Tibial nerve (tissue), 4 donors: Measurements from ENCODE around the gene STAM. TPM values are rescaled to one million over a fixed set of nuclear protein-coding genes. Genes with fewer than 3 reads are reported as not detected.

Experiments used
- DNase-seq, 2 donors: peaks; one replicate each; pipeline ENCODE4 v3.0.0-alpha.2; 2019; ENCODE audit warnings: low spot score in 2 of 2
- H3K27ac ChIP-seq, 4 donors: fragments of 200-600 bp; sonication (generic) in 3 of 4; one replicate each; pipeline ENCODE4 v1.5.1; 2017 to 2019; ENCODE audit warnings: mild to moderate bottlenecking in 1 of 4
- H3K27me3 ChIP-seq, 2 donors: fragments of 200-600 bp; sonication (generic) in 1 of 2; one replicate each; pipeline versions ENCODE4 v1.5.1 to v1.6.0; 2017 to 2019
- H3K36me3 ChIP-seq, 3 donors: fragments of 200-600 bp; sonication (generic); one replicate each; pipeline ENCODE4 v1.5.1; 2018 to 2019
- H3K4me1 ChIP-seq, 4 donors: fragments of 200-600 bp; sonication (generic) in 3 of 4; one replicate each; pipeline ENCODE4 v1.5.1; 2017 to 2019
- H3K4me3 ChIP-seq, 4 donors: fragments of 200-600 bp; sonication (generic) in 3 of 4; one replicate each; pipeline ENCODE4 v1.5.1; 2017 to 2019; ENCODE audit warnings: mild to moderate bottlenecking in 1 of 4, moderate library complexity in 1 of 4
- H3K9me3 ChIP-seq, 4 donors: fragments of 200-600 bp; sonication (generic) in 3 of 4; one replicate each; pipeline ENCODE4 v1.5.1; 2017 to 2019
- EP300 ChIP-seq, 2 donors: sonication (generic); formaldehyde crosslinking; IDR thresholded peaks; one replicate each; pipeline ENCODE4 v1.6.1; 2017; ENCODE audit warnings: antibody characterized with exemption in 2 of 2, mild to moderate bottlenecking in 1 of 2
- POLR2A ChIP-seq, 2 donors: fragments of 450-650 bp; IDR thresholded peaks; one replicate each; pipeline ENCODE4 v1.6.1; 2017; ENCODE audit warnings: antibody characterized with exemption in 2 of 2, mild to moderate bottlenecking in 2 of 2, moderate library complexity in 2 of 2
- WGBS, 2 donors: methylation state at CpG; one replicate each; pipeline ENCODE4 v1.1.5; 2018; 5-methylcytosine and 5-hydroxymethylcytosine counted together
- total RNA-seq, 4 donors: library from RNA; depleted of rRNA; stranded (reverse); fragments of >200 nt; gene quantifications; one replicate each; pipeline ENCODE4 v1.1.0, GENCODE V29; 2016
- TF ChIP-seq, protein P1 (sequence below), 5 experiments: fragments of 200-600 bp in 3 of 5; fragments of 450-650 bp in 2 of 5; sonication (generic) in 3 of 5; IDR thresholded peaks; one replicate each; pipeline ENCODE4 v1.5.1; 2016 to 2019; ENCODE audit warnings: antibody characterized with exemption in 5 of 5, mild to moderate bottlenecking in 3 of 5, moderate library complexity in 2 of 5

STAM gene
- total RNA-seq, 4 donors from 2014 or later: 17.3 to 28.2 (median 25.1) TPM

DNA sequence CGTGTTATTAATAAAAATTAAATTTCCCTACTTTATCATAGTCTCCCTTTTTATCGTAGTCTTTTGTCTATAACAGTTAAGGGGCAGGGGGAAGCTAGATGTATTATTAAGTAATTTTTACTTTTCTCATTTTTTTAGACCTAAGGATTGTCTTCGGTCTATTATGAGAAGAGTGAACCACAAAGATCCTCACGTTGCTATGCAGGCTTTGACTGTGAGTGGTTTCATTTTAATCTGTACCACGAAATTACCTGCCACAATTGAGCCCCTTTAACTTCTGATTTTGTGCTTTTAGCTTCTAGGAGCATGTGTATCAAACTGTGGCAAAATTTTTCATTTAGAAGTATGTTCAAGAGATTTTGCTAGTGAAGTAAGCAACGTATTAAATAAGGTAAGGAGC lies 40.6 kb downstream of the STAM start:
- Histone ChIP-seq H3K27me3 (no peaks in the 10 kb centered on the region), H3K4me1 (peaks cover 0 to 17% (median 0%) of the 10 kb centered on the region in 4 donors), H3K27ac (no peak overlapping the region), H3K4me3 (no peak overlapping the region), H3K36me3 (peaks cover 0 to 7% (median 0%) of the 10 kb centered on the region in 3 donors), H3K9me3 (peaks cover 0 to 4% (median 0%) of the 10 kb centered on the region in 4 donors)
- no peak for TF ChIP-seq POLR2A (IDR thresholded peaks at IDR 0.05)
- TF ChIP-seq, protein P1, sequence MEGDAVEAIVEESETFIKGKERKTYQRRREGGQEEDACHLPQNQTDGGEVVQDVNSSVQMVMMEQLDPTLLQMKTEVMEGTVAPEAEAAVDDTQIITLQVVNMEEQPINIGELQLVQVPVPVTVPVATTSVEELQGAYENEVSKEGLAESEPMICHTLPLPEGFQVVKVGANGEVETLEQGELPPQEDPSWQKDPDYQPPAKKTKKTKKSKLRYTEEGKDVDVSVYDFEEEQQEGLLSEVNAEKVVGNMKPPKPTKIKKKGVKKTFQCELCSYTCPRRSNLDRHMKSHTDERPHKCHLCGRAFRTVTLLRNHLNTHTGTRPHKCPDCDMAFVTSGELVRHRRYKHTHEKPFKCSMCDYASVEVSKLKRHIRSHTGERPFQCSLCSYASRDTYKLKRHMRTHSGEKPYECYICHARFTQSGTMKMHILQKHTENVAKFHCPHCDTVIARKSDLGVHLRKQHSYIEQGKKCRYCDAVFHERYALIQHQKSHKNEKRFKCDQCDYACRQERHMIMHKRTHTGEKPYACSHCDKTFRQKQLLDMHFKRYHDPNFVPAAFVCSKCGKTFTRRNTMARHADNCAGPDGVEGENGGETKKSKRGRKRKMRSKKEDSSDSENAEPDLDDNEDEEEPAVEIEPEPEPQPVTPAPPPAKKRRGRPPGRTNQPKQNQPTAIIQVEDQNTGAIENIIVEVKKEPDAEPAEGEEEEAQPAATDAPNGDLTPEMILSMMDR (IDR thresholded peaks at IDR 0.05): no peak
- no peak for TF ChIP-seq EP300 (IDR thresholded peaks at IDR 0.05)
- DNase-seq: no peak
- WGBS, 2 donors: 90 to 92% methylated on average over 6 of the region's 6 CpGs

DNA sequence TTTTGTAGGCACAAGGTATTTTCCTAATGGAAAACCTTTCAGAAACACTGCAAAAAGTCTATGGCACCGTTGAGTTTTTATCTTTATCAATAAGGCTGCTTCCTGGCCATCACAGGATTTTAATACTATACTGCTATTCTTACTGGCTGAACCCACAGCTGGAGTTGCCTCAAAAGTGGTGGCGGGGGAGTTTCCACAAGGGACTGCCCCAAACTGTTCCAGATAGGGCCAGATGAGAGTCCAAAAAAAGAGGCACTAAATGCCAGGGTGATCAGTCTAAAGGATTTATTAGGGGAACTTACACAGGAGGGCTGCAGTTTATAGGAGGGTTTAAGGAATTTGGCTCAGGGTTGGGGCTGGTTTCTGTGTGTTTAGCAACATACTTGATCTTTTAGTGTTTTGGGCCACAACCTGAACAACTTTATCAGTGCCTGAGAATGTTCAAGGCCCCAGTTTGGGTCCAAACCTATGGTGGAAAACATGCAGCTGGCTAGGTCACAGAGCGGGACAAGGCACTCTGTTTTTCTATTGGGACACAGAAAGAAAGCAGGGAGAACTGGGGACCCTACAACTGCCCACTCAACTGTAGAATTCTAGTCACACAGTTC lies 41.4 kb downstream of the STAM start:
- peaks cover 0 to 17% (median 0%) of the 10 kb centered on the region in 4 donors for H3K4me1 ChIP-seq
- WGBS, 2 donors: 92 to 94% methylated on average over 3 of the region's 3 CpGs
- H3K4me3 ChIP-seq: no peak overlapping the region
- no peaks in the 10 kb centered on the region for H3K27me3 ChIP-seq
- TF ChIP-seq POLR2A (IDR thresholded peaks at IDR 0.05): no peak
- TF ChIP-seq, protein P1 (IDR thresholded peaks at IDR 0.05): no peak
- no peak for TF ChIP-seq EP300 (IDR thresholded peaks at IDR 0.05)
- no peak overlapping the region for H3K27ac ChIP-seq
- H3K36me3 ChIP-seq: peaks cover 0 to 7% (median 0%) of the 10 kb centered on the region in 3 donors
- no peak for DNase-seq
- no peaks in the 10 kb centered on the region for H3K9me3 ChIP-seq

DNA sequence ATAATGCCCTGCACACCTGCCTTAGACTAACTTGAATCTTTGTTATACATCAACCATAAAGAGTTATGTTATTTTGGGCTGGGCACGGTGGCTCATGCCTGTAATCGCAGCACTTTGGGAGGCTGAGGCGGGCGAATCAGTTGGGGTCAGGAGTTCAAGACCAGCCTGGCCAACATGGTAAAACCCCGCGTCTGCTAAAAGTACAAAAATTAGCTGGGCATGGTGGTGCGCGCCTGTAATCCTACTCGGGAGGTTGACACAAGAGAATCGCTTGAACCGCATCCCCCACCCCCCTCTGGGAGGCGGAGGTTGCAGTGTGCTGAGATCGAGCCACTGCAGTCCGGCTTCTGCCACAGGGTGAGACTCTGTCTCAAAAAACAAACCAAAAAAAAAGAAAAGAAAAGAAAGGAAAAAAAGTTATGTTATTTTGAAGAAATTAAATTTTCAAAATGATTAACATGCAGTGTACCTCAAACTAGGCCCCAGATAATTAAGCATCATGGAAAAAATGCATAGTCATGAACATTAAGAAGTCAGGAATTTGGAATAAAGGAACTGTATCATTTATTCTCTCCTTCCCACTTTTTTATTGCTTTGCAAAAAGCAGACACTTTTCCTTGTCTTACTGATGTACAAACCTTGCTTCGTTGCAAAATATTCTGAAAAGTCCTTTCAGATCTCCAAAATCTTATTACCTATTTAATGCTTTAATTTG lies 43.3 kb downstream of the STAM start:
- H3K4me3 ChIP-seq: no peak overlapping the region
- peaks cover 0 to 13% (median 0%) of the 10 kb centered on the region in 4 donors for H3K4me1 ChIP-seq
- H3K27me3 ChIP-seq: no peaks in the 10 kb centered on the region
- H3K27ac ChIP-seq: no peak overlapping the region
- TF ChIP-seq, protein P1 (IDR thresholded peaks at IDR 0.05): no peak
- TF ChIP-seq EP300 (IDR thresholded peaks at IDR 0.05): no peak
- H3K9me3 ChIP-seq: no peaks in the 10 kb centered on the region
- H3K36me3 ChIP-seq: peaks cover 0 to 7% (median 0%) of the 10 kb centered on the region in 3 donors
- WGBS, 2 donors: 91 to 95% methylated on average over 15 of the region's 15 CpGs
- no peak for DNase-seq

DNA sequence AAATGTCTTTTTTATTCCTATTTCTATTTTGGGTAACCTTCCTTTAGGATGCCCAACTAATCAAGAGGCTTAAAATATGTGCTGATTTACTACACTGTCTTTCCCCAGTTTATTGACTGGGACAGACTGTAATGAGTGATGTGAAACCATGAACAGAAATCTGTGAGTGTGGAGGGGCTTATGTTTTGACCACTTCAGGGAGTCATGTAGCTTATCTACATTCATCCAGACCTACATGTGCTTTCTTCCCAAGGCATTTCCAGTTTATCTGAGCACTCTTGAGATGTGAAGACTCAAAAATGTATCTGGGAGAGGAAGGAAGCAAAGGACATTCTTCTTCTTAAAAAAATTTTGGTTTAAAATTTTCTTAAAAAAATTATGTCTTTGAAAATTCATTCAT lies 45.2 kb downstream of the STAM start:
- no peak for DNase-seq
- H3K27me3 ChIP-seq: no peaks in the 10 kb centered on the region
- no peaks in the 10 kb centered on the region for H3K4me1 ChIP-seq
- no peak overlapping the region for H3K4me3 ChIP-seq
- H3K27ac ChIP-seq: no peak overlapping the region
- H3K36me3 ChIP-seq: peaks cover 0 to 17% (median 0%) of the 10 kb centered on the region in 3 donors
- no peak for TF ChIP-seq EP300 (IDR thresholded peaks at IDR 0.05)
- TF ChIP-seq, protein P1 (IDR thresholded peaks at IDR 0.05): no peak
- no peak for TF ChIP-seq POLR2A (IDR thresholded peaks at IDR 0.05)
- H3K9me3 ChIP-seq: no peaks in the 10 kb centered on the region

- Histone ChIP-seq H3K27ac (no peak overlapping the region), H3K9me3 (no peaks in the 10 kb centered on the region), H3K36me3 (peaks cover 0 to 32% (median 0%) of the 10 kb centered on the region in 3 donors), H3K27me3 (no peaks in the 10 kb centered on the region), H3K4me3 (no peak overlapping the region), H3K4me1 (no peaks in the 10 kb centered on the region)
- no peak for DNase-seq
- 81 to 95% methylated on average over 1 of the region's 1 CpG for WGBS, 2 donors
- TF ChIP-seq, protein P1 (IDR thresholded peaks at IDR 0.05): no peak
- TF ChIP-seq POLR2A (IDR thresholded peaks at IDR 0.05) (no peak), EP300 (IDR thresholded peaks at IDR 0.05) (no peak)
These were observed 49.1 kb downstream of the STAM start for GRCh38 chr10:17693009-17693408.
